K562 (cell line): ENCODE measurements around the gene SLC15A3. TPM values are rescaled to one million over a fixed set of nuclear protein-coding genes. Genes with fewer than 3 reads are reported as not detected.

ENCODE experiments used
- ATAC-seq: fragments of 200-7000 bp; cut with Tn5 transposase; 3 replicates; pipeline ENCODE4 v1.9.1; 2020; ENCODE audit warnings: moderate library complexity
- BruUV-seq: library from RNA; stranded (reverse); fragments of 400-500 nt; replicated peaks from 2 replicates; lab custom pipeline; 2021; lab: Mats Ljungman, UMichigan
- CTCF ChIA-PET: fragments of 300-600 bp; formaldehyde crosslinking; extraction: SDS; loops from one replicate; lab custom pipeline; 2021; ENCODE audit warnings: low intra/inter-chr PET ratio; lab: Yijun Ruan, JAX
- POLR2A ChIA-PET: fragments of 300-600, 350-650 bp; sonication (Branson Sonifier 250); formaldehyde crosslinking; extraction: SDS; loops from one replicate; lab custom pipeline; 2021; ENCODE audit warnings: antibody characterized with exemption, inconsistent platforms; lab: Yijun Ruan, JAX
- DNase-seq, 4 experiments: peaks; one replicate each; pipeline versions ENCODE4 v3.0.0 to v3.0.0-alpha.2; 2011 to 2018; ENCODE audit warnings: low spot score in 3 of 4, mixed read lengths in 3 of 4; ENCODE audit errors: extremely low read depth in 1 of 4
- FAIRE-seq: peaks from 2 replicates; lab custom pipeline; 2011; peaks lifted over from hg19 to GRCh38; lab: Jason Lieb, UNC
- H2AFZ ChIP-seq: 2 replicates; pipeline ENCODE4 v1.6.0; 2011; ENCODE audit warnings: low read depth, low read length, control low read depth, inconsistent platforms
- H3K27ac ChIP-seq: fragments of 200-600 bp; 3 replicates; pipeline ENCODE4 v1.8.0; 2011; ENCODE audit warnings: low read depth, mild to moderate bottlenecking, control low read depth, inconsistent platforms, low read length, moderate library complexity, mixed read lengths; ENCODE audit errors: extremely low read depth
- H3K27me3 ChIP-seq, 2 experiments: fragments of 300-600 bp in 1 of 2; 2 replicates in 1 of 2; 3 replicates in 1 of 2; pipeline versions ENCODE4 v1.6.0 to v1.8.0; 2011; ENCODE audit warnings: inconsistent platforms in 2 of 2, low read length in 2 of 2, mild to moderate bottlenecking in 1 of 2, mixed read lengths in 1 of 2, moderate library complexity in 1 of 2; ENCODE audit not compliant: control insufficient read depth in 2 of 2, insufficient read depth in 2 of 2
- H3K36me3 ChIP-seq: fragments of 300-600 bp; 3 replicates; pipeline ENCODE4 v1.8.0; 2011; ENCODE audit warnings: mild to moderate bottlenecking, low read length, inconsistent platforms; ENCODE audit not compliant: control insufficient read depth, insufficient read depth
- H3K4me1 ChIP-seq, 2 experiments: fragments of 200-600 bp in 1 of 2; replicated peaks in 1 of 2; 2 replicates in 1 of 2; 3 replicates in 1 of 2; pipeline versions ENCODE4 v1.5.1 to v1.8.0; 2011; ENCODE audit warnings: inconsistent platforms in 2 of 2, low read length in 2 of 2, mild to moderate bottlenecking in 1 of 2, mixed read lengths in 1 of 2, moderate library complexity in 1 of 2; ENCODE audit not compliant: control insufficient read depth in 2 of 2, insufficient read depth in 2 of 2
- H3K4me2 ChIP-seq: 2 replicates; pipeline ENCODE4 v1.6.1; 2011; ENCODE audit warnings: low read length, control low read depth, inconsistent platforms, mixed read lengths; ENCODE audit not compliant: insufficient read depth
- H3K4me3 ChIP-seq: fragments of 200-600 bp; sonication (generic), shearing (Covaris generic); 2 replicates; pipeline ENCODE4 v1.5.1; 2016; ENCODE audit warnings: control low read depth, inconsistent platforms
- H3K79me2 ChIP-seq: fragments of 200-600 bp; 3 replicates; pipeline ENCODE4 v1.8.0; 2011; ENCODE audit warnings: low read length, inconsistent platforms; ENCODE audit not compliant: control insufficient read depth, insufficient read depth
- H3K9ac ChIP-seq, 2 experiments: 2 replicates each; pipeline versions ENCODE4 v1.6.0 to v1.6.1; 2011; ENCODE audit warnings: low read depth in 2 of 2, low read length in 2 of 2, control low read depth in 1 of 2, inconsistent platforms in 1 of 2, mild to moderate bottlenecking in 1 of 2, mixed read lengths in 1 of 2; ENCODE audit not compliant: insufficient read depth in 1 of 2
- H3K9me1 ChIP-seq: one replicate; pipeline ENCODE4 v1.6.0; 2011; ENCODE audit warnings: inconsistent platforms, mild to moderate bottlenecking, low read length, moderate library complexity; ENCODE audit not compliant: control insufficient read depth, insufficient read depth
- H3K9me3 ChIP-seq: replicated peaks from 2 replicates; pipeline ENCODE4 v1.5.1; 2011; ENCODE audit warnings: low read depth, low read length, inconsistent platforms; ENCODE audit not compliant: control insufficient read depth, insufficient read depth
- H4K20me1 ChIP-seq: replicated peaks from 2 replicates; pipeline ENCODE4 v1.6.1; 2011; ENCODE audit warnings: low read length, inconsistent platforms, mixed read lengths; ENCODE audit not compliant: control insufficient read depth, insufficient read depth
- ELF4 ChIP-seq: fragments of 450-650 bp; formaldehyde crosslinking; IDR thresholded peaks from 2 replicates; pipeline ENCODE4 v1.4.0; 2022; ENCODE audit warnings: missing genetic modification characterization
- HNRNPLL ChIP-seq: fragments of 200-400 bp; formaldehyde crosslinking; IDR thresholded peaks from 2 replicates; pipeline ENCODE4 v1.6.1; 2017; ENCODE audit warnings: low read length, low read depth, mild to moderate bottlenecking; ENCODE audit not compliant: poor library complexity, severe bottlenecking
- KHSRP ChIP-seq: fragments of 450-650 bp; IDR thresholded peaks from 2 replicates; pipeline ENCODE4 v1.6.1; 2017
- LEF1 ChIP-seq: fragments of 450-650 bp; IDR thresholded peaks from 2 replicates; pipeline ENCODE4 v1.6.1; 2016; ENCODE audit warnings: mild to moderate bottlenecking
- NCOA2 ChIP-seq, 2 experiments: fragments of 450-650 bp; IDR thresholded peaks; 2 replicates each; pipeline ENCODE4 v1.6.1; 2018; ENCODE audit warnings: mild to moderate bottlenecking in 2 of 2, moderate library complexity in 1 of 2; ENCODE audit not compliant: partially characterized antibody in 2 of 2
- NR2C1 ChIP-seq, 2 experiments: fragments of 450-650 bp; IDR thresholded peaks; 2 replicates each; pipeline ENCODE4 v1.6.1; 2017; ENCODE audit warnings: mild to moderate bottlenecking in 2 of 2, antibody characterized with exemption in 1 of 2, inconsistent platforms in 1 of 2, missing compliant biosample characterization in 1 of 2, missing genetic modification characterization in 1 of 2
- PHF20 ChIP-seq: fragments of 450-650 bp; IDR thresholded peaks from 2 replicates; pipeline ENCODE4 v1.6.1; 2018; ENCODE audit not compliant: partially characterized antibody
- RREB1 ChIP-seq: fragments of 250-450 bp; sonication (Bioruptor Pico); IDR thresholded peaks from 2 replicates; pipeline ENCODE4 v1.4.0; 2020
- XRCC3 ChIP-seq: fragments of 450-650 bp; IDR thresholded peaks from 2 replicates; pipeline ENCODE4 v1.6.1; 2017; ENCODE audit warnings: mild to moderate bottlenecking, moderate library complexity
- XRCC4 ChIP-seq: IDR thresholded peaks from one replicate; pipeline ENCODE4 v1.6.1; 2011; ENCODE audit not compliant: insufficient read depth, insufficient read length; ENCODE audit errors: extremely low read depth
- ZBED1 ChIP-seq: IDR thresholded peaks from 2 replicates; pipeline ENCODE4 v1.6.1; 2014
- ZMIZ1 ChIP-seq, 2 experiments: fragments of 150-350 bp in 1 of 2; IDR thresholded peaks; 2 replicates each; pipeline ENCODE4 v1.6.1; 2012 to 2016; ENCODE audit warnings: low read depth in 2 of 2, low read length in 2 of 2, mild to moderate bottlenecking in 1 of 2, moderate library complexity in 1 of 2
- ZNF23 ChIP-seq: fragments of 250-450 bp; sonication (Bioruptor Pico); IDR thresholded peaks from 2 replicates; pipeline ENCODE4 v1.4.0; 2020; ENCODE audit warnings: mild to moderate bottlenecking
- WGBS: fragments of 100-300 bp; shearing (Covaris generic); methylation state at CpG from one replicate; pipeline ENCODE4 v1.1.6; 2016; ENCODE audit warnings: low coverage, mixed read lengths; ENCODE audit not compliant: insufficient coverage; ENCODE audit errors: missing lambda C conversion rate; 5-methylcytosine and 5-hydroxymethylcytosine counted together
- in situ Hi-C: fragments of 300-500 bp; cut with MboI; formaldehyde crosslinking; loops from 4 replicates; pipeline ENCODE4 v1.15.0; 2018; ENCODE audit warnings: inconsistent platforms, mixed read lengths
- intact Hi-C: fragments of 100-400 bp; cut with micrococcal nuclease; formaldehyde crosslinking; loops from 2 replicates; pipeline ENCODE4 v1.14.2; 2022
- polyA plus RNA-seq, 8 experiments: library from polyadenylated mRNA; depleted of rRNA in 4 of 8; stranded (reverse) in 5 of 8; unstranded in 3 of 8; fragments of >200 nt; fragmentation: Nextera tagmentation in 2 of 8; fragmentation: Illumina TruSeq in 1 of 8; extraction: Ambion mirVana in 2 of 8; extraction: Trizol in 1 of 8; gene quantifications; 2 replicates each; pipeline versions ENCODE4 v1.2.1 to v1.2.3, GENCODE V29; 2011 to 2014; ENCODE audit warnings: inconsistent platforms in 1 of 8, missing spikeins in 1 of 8
- total RNA-seq, 7 experiments: library from RNA; depleted of rRNA in 6 of 7; stranded (reverse); fragments of >200 nt in 6 of 7; fragmentation: Illumina TruSeq in 2 of 7; extraction: Trizol in 2 of 7; gene quantifications; 2 replicates each; pipeline versions ENCODE4 v1.2.1 to v1.2.3, GENCODE V29; 2011 to 2021; ENCODE audit warnings: low replicate concordance in 1 of 7

Gene SLC15A3
- total and polyA plus RNA-seq, 9 of the 15 experiments (the other 6 are each of a cell fraction or from before 2014, with no cell fraction given), result 0.07 to 0.27 TPM; not detected in 7

DNA sequence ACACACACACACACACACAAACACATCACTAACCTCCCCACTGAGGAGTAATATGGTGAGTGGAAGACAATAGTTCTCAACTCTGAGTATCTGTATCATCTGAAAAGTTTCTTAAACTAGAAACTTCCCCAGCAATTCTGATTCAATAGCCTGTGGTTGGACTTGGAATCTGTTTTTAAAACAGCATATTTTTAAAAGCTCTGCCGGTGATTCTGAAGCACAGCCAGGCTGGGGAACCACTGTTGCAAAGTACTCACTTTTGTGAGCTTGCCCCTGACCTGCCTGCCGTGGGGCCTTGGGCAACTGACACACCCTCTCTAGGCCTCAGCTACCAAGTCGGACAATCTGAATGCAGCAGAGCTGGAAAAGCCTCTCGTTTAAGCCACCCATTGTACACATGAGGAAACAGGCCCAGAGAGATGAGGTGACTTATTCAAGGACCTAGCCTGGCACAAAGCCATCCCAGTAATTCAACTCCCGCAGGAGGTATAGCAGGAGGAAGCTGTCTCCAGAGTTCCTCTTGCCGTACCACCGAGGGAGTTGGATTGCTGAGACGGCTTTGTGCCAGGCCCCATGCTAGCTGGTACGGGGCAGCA, 8.9 kb downstream of the SLC15A3 start:
- intact Hi-C loops (no loop called here), in situ Hi-C loops (no loop called here)
- H4K20me1 ChIP-seq, result peaks cover 11% of the 10 kb centered on the region
- peaks cover 0 to 7% of the 10 kb centered on the region in 2 experiments; a peak in 3 of 5 replicates for H3K4me1 ChIP-seq
- no peak for DNase-seq
- no peaks in the 10 kb centered on the region for H3K36me3 ChIP-seq
- ATAC-seq, result no peak
- no peaks in the 10 kb centered on the region for H3K9me1 ChIP-seq
- H3K27me3 ChIP-seq, result peaks cover 43 to 77% of the 10 kb centered on the region in 2 experiments
- no peaks in the 10 kb centered on the region for H3K9me3 ChIP-seq
- no TSS peak for BruUV-seq
- WGBS, result 3% methylated on average over 9 of the region's 9 CpGs
- FAIRE-seq, result no peak
- no peak overlapping the region for H3K4me2 ChIP-seq
- H3K79me2 ChIP-seq, result no peaks in the 10 kb centered on the region
- no peak overlapping the region for H3K27ac ChIP-seq
- no peak overlapping the region for H2AFZ ChIP-seq
- ChIA-PET CTCF (no interaction called here), POLR2A (interaction anchor here (0.6 to 0.8 kb wide), 3 partner anchors 10 to 179 kb away, joined by 3 to 6 read pairs (median 3); no protein-coding TSS in a partner anchor)
- no peak overlapping the region for H3K4me3 ChIP-seq
- no peak overlapping the region for H3K9ac ChIP-seq
- TF ChIP-seq RREB1 (CRISPR knock-in tag), result no peak
- TF ChIP-seq HNRNPLL, result no peak
- no peak for TF ChIP-seq PHF20
- TF ChIP-seq ELF4 (CRISPR knock-in tag), result no peak
- TF ChIP-seq NCOA2 (IDR thresholded peaks at IDR 0.05; ENCODE audit: partially characterized antibody in 2 of 2), result no peak
- TF ChIP-seq XRCC3, result no peak
- no peak for TF ChIP-seq ZBED1
- no peak for TF ChIP-seq KHSRP
- TF ChIP-seq XRCC4, result no peak
- TF ChIP-seq ZMIZ1 (IDR thresholded peaks at IDR 0.05; ENCODE audit: low read depth in 2 of 2, low read length in 2 of 2), result no peak
- TF ChIP-seq LEF1, result no peak
- no peak for TF ChIP-seq NR2C1 (IDR thresholded peaks at IDR 0.05)
- no peak for TF ChIP-seq NR2C1 (tag; IDR thresholded peaks at IDR 0.05)
- no peak for TF ChIP-seq ZNF23 (CRISPR knock-in tag)
